Left hindlimb (tissue), 1 donor: ENCODE measurements around the gene IGSF3.
"Not testable (repeated sequence)": the region's sequence is repeated elsewhere in the genome, so short reads cannot be mapped to it uniquely, and the experiment has no call there.

ENCODE experiments used
- DNase-seq: peaks from one replicate; pipeline ENCODE4 v3.0.0-alpha.2; 2018

Gene IGSF3

GRCh38 chr1:116595065-116595840 lies 72.3 kb downstream of the IGSF3 start:
- not testable (repeated sequence) for DNase-seq

DNA sequence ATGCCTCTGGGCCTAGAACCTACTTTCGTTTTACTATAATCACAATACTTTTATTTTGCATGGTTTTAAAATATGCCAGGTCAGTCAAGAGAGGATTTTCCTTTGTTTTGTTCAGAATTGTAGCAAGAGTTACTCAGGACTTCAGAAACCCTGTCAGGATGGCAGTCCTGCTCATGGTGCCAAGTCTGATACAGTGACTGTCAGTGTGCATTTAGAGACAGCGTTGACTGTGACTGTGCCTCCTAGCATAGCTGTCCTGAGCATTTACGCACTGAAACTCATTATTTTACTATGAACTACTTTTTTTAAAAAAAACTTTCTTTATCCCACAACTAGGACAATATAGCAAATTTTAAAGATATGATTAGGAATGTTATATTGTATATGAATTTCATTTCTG lies 73.6 kb downstream of the IGSF3 start:
- DNase-seq, result not testable (repeated sequence)

GRCh38 chr1:116593401-116593800 lies 74.1 kb downstream of the IGSF3 start:
- not testable (repeated sequence) for DNase-seq

DNA sequence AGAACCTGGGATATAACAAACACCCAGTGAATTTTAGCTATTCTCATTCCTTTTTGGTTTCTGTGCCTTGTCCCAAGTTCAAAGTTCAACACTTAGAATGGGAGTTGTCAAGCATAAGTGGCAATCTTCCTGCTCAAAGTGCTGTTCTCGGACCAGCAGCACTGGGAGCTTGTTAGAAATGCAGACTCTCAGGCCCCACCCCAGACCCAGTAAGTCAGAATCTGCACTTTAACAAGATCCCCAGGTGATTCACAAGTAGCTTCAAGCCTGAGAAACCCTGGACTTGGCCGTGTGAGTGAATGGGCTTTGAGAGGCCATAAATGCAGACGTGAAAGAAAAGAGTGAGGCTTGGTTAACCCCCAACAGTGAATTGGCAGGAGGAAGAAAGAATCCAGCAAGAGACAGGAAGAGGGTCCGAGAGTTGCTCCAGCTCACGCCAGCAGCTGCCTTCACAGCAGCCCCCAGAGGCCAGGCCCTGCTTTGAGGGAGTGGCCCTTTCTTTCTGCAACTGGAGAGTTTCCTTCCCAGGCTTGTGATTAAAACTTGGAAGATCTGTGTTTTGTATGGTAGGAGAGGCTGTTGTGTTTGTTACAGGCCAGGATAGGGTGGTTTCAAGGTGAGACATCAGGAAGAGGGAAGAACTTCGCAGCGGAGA lies 75.5 kb downstream of the IGSF3 start:
- not testable (repeated sequence) for DNase-seq

DNA sequence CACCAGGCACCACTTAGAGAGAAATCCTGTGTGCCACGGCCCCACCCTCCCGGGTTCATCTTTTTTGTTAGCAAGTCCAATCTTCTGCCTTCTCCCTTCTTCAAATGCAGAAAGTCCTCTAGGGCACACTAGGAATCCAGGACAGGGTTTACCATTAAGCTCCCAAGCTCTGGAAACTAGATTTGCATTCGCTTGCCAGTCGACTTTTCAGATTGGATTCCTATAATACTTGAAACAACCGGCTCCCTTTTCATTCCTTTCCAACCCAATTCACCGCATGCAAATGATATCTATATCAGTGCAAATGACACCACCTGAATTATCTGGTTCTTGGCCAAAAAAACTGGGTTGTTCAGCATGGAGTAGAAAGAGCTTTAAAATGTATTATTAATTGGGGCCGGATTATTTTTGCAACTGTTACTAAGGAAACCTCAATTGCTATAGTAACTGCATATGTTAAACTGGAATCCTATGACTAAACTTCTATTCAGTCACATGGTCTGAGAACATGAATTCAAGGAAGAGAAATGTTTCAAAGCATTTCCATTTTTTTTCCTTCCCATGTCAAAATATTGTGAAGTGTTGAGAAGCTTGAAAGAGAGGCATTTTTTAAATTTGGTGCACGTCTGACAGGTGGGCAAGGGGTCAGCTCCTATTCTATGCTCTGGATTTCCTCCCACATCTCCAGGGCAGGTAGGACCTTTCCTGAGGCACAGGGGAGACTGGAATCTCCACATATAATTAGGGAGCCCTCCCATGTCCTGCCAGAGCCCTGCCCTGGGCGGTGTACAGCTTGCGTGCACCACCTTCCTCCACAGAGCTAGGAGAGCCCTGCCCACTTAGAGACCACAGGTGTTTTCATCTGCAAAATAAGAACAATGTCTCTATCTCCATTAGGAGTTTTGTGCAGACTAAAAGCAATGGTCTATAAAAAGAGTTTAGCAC lies 76.3 kb downstream of the IGSF3 start:
- not testable (repeated sequence) for DNase-seq

DNA sequence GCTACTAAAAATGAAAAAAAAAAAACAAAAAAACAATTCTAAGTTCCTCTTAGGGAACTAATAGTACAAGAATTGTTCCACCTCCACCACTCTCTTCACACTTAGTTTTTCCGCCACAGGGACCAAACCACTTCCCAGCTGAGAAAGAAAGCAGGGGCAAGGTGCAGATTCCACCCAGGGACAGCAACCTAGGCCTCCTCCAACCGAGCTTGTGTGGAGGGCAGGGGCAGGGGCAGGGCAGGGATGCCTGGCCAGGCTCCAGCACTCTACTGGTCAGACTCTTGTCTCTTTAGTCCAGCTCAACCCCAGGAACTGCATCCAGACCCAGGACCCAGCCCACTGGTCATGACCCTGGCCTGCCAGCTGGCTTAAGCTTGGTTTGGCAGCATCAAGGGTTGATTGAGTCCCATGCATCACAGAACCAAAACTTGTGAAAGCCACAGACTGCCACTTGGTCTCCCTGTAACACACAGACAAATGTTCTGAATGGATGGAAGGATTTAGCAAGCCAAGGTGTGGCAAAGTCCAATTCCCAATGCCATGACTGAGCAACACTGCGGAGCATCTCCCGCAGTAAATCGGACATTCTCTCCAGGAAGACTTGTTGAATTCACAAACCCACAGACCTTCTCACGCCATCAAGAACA lies 77.1 kb downstream of the IGSF3 start:
- DNase-seq, result not testable (repeated sequence)

- DNase-seq, result not testable (repeated sequence)
Measured at GRCh38 chr1:116589101-116589735, 78.3 kb downstream of the IGSF3 start.

DNA sequence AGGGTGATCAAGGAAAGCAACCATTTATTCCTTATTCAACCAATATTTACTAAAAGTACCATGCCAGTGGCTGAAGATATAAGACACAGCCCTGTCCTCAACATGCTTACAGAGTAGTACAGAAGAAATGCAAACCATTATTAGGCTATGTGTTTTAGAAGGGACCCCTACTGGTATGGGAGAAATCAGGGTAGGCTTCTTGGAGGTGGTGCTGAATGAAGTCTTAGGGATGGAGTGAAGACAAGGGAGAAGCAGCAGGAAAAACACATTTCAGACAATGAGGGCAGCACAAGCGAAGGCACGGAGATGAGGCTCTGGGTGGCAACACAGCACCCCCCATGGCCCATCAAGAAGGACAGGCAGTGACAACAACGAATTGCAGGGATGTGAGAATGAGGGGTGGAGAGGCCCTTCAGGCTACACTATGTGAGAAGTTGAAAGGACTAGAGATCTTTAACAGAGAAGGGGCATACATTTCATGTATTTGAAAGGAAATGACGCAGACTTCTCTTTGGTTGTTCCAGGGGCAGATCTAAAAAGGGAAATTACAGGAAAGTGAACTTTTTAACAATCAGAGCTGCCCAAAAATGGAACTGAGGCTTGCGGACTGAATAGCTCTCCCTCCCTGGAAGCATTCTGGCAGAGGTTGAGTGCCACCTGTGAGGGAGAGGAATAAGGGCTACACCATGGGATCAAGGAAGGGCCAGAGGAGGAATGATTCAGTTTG lies 79.9 kb downstream of the IGSF3 start:
- no peak for DNase-seq

- no peak for DNase-seq
Measured at GRCh38 chr1:116586741-116587143, 80.8 kb downstream of the IGSF3 start.

- no peak for DNase-seq
Measured at GRCh38 chr1:116585886-116586285, 81.6 kb downstream of the IGSF3 start.

DNA sequence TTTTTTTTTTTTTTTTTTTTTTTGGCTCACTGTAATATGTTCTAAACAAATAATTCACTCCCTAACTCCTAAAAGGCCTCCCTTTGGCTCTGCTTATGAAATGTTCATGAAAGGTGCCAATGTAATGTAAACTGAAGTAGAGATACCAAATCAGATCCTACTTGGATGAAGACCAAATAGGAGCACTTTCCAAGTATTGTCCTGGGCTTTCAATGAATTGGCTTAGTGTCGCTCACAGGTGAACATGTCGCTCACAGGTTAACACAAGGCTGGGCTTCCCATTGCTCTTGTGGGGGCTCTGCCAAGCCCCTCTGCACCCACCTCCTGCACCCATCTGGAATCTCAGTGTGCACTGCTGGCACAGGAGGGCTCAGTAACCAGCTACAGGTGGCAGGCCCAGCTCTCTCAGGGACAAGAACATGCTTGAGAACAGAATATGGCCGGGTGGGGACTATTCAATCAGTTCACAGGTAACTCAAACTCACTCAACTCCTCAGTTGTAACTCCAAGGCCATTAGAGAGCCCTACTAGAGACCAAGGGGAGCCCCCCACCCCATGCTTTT lies 86.1 kb downstream of the IGSF3 start:
- no peak for DNase-seq

DNA sequence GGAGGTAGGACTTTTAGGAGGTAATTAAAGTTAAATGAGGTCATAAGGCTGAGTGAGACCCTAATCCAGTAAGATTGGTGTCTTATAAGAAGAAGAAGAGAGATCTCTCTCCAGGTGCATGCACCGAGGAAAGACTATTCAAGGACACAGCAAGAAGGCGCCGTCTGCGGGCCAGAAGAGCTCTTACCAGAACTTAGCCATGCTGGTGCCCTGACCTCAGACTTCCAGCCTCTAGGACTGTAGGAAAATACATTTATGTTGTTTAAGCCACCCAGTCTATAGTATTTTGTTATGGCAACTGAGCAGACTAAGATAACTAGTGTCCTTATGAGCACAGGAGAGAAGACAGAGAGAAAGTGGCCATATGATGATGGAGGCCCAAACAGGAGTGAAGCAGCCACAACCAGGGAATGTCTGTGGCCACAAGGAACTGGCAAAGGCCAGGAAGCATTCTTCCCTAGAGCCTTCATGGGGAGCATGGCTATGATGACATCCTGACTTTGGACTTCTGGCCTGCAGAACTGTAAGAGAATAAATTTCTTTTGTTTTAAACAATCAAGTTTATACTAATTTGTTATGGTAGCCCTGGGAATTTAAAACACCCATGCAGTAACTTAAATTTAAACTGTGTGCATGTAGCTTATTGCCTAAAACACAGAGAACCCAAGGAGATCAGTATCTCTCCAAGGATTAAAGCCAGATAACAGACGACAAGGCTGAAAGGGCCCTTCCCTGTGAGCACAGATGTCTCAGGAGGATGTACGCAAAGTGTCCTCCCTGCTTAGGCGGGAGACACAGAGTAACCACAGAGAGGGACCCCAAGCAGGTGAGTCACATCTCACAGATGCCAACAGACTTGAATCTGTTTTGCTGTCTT lies 86.8 kb downstream of the IGSF3 start:
- no peak for DNase-seq

DNA sequence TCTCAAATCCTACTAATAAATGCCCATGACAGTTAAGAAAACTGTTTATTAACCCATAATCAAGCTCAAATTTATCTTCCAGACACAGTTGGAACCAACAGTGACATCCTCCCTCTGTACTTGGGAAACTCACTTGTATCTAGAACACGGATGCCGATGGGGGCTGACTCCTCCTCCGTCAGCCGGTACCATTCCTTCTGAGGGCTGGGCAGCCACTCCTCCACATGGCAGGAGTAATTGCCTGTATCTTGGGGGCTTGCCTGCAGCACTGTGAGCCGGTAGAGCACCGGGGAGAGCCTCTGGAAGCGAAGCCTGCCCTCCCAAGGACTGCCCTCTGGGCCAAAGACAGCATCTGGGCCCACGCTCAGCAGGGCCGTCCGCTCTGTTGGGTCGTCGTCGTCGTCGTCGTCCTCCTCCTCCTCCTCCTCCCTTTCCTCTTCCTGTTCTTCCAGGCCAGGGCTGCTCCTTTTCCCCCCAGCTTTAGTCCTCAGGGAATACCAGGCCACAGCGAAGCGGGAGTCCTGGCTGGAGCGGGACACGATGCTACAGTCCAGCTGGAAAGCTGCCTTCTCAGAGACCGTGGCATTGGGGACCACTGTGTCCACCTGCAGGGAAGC lies 88.2 kb downstream of the IGSF3 start:
- no peak for DNase-seq

DNA sequence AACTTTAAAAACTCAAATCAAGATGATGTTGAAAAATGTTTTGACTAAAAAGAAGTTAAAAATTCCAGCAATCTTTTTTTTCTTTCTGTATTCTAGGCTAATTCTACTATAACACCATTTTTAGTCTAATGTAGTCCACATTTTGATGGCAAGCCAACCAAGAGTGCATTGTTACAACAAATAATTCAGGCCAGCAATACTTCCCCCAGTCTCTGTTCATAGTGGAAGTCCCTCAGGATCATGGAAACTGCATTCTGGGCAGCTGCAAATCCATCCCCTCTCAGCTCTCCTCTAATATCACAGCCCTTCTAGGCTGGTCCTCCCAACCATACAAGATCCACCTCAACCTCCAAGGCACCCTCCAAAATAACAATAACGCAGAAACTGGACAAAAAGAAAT lies 89.0 kb downstream of the IGSF3 start:
- no peak for DNase-seq

DNA sequence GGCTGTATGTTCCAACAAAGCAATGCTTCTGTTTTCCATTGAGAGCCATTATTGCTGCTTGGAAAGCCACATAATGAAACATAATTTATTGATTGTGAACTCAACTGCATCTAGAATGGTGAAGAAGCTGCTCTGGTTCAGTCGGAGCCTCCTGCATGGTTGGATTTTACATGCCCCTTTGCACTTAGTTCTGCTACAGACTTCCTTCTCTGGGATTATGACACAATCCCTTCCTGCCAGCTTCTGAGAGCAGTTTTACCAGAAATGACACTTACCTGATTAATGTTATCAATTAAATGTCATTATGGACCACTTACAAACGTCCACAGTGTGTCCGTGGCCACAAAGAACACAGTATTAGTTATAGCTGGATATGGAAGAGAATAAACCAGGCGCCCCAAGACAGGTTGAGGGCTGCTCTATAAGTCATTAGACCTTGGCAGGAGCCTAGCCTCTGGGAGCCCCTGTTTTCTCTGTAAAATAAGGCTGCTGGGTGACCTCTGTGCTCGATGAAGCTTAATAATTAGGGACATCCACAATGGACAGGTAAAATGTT lies 89.7 kb downstream of the IGSF3 start:
- no peak for DNase-seq

GRCh38 chr1:116574581-116575291 lies 92.8 kb downstream of the IGSF3 start:
- DNase-seq, result peak; percentile 63

GRCh38 chr1:116573431-116574095 lies 94.0 kb downstream of the IGSF3 start:
- no peak for DNase-seq
